Stimulated activated CD4-positive, alpha-beta T cell treated with anti-CD3 and anti-CD28 coated beads, TNF-alpha, amount 100 ng/mL, for 48 hours (primary cell): ENCODE data around the gene HERC4.
"Not testable (repeated sequence)": the region's sequence is repeated elsewhere in the genome, so short reads cannot be mapped to it uniquely, and the experiment has no call there.

Experiments used
- DNase-seq, 3 donors: peaks; one replicate each; pipeline ENCODE4 v3.0.0-alpha.2; 2020; ENCODE audit warnings: low read depth in 3 of 3

Gene HERC4

DNA sequence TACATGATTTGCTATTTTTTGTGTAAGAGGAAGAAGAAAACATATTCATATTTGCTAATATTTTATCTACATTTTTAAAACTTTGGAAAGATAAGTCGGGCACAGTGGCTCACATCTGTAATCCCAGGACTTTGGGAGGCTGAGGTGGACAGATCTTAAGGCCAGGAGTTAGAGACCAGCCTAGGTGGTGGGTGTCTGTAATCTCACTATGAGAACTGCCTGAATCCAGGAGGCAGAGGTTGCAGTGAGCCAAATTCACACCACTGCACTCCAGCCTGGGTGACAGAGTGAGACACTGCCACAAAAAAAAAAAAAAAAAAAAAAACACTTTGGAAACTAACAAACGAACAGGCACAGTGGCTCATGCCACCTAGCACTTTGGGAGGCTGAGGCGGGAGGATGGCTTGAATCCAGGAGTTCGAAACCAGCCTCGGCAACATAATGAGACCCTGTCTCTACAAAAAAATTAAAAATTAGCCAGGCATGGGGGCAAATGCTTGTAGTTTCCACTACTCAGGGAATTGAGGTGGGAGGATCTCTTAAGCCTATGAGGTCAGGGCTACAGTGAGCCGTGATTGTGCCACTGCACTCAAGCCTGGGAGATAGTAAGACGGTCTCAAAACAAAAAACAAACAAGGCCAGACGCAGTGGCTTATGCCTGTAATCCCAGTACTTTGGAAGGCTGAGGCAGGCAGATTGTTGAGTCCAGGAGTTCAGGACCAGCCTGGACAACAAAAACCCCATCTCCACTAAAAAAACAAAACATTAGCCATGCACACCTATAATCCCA, 25.6 kb downstream of the HERC4 start:
- DNase-seq, result no peak

GRCh38 chr10:68047554-68048327, 27.3 kb downstream of the HERC4 start:
- no peak for DNase-seq

- DNase-seq, result no peak
Measured at GRCh38 chr10:68047122-68047521, 28.0 kb downstream of the HERC4 start.

GRCh38 chr10:68046642-68047041, 28.4 kb downstream of the HERC4 start:
- DNase-seq, result no peak

DNA sequence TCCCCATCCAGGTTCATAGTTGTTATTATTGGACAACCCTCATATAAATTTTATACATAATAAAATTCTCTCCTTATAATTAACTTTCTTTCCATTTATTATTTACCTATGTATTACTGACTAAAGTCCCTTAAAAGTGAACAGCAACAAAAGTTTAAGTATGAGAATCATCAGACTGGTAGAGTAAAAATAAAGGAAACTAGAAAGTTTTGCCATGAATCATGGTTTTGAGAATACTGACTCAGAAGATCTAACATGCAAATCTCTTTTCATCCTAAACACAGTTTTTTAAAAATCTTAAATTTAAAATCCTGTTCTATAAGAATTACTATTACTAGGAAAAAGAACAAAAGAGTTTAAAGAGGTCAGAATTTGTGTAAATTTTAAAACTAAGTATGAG, 32.1 kb downstream of the HERC4 start:
- no peak for DNase-seq

- no peak for DNase-seq
Measured at GRCh38 chr10:68032113-68032512, 43.0 kb downstream of the HERC4 start.

DNA sequence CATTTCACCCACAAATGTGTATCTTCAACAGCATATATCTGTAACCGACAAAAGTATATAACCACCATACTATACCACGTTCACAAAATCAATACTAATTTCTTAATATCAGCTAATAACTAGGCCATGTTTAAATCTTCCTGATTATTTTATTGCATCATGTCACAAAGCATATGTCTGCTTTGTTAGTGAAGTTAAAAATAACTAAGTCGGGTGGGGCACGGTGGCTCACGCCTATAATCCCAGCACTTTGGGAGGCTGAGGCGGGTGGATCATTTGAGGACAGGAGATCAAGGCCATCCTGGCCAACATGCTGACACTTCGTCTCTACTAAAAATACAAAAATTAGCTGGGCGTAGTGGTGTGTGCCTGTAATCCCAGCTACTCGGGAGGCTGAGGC, 47.7 kb downstream of the HERC4 start:
- DNase-seq, result no peak

- DNase-seq, result no peak
Measured at GRCh38 chr10:68023292-68023691, 51.8 kb downstream of the HERC4 start.

GRCh38 chr10:68022324-68022723, 52.8 kb downstream of the HERC4 start:
- DNase-seq, result not testable (repeated sequence)

GRCh38 chr10:68016519-68016918, 58.6 kb downstream of the HERC4 start:
- DNase-seq, result not testable (repeated sequence)

- DNase-seq, result no peak
Measured at GRCh38 chr10:68010426-68010940, 64.6 kb downstream of the HERC4 start.

DNA sequence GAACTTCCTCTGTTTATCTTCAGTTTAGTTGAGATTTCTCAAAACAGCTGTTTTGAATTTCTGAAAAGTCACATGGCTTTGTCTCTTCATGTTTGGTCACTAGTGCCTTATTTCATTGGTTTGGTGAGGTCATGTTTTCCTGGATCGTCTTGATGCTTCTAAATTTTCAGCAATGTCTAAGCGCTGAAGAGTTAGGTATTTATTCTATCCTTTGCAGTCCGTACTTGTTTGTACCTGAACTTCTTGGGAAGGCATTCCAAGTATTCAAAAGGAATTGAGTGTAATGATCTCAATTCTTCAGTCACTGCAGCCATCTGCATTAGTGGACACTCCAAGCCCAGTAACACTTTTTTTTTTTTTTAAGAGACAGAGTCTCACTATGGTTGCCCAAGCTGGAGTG, 67.7 kb downstream of the HERC4 start:
- DNase-seq, result no peak

- DNase-seq, result no peak
Measured at GRCh38 chr10:68001539-68001938, 73.5 kb downstream of the HERC4 start.

- no peak for DNase-seq
Measured at GRCh38 chr10:68001000-68001399, 74.1 kb downstream of the HERC4 start.

DNA sequence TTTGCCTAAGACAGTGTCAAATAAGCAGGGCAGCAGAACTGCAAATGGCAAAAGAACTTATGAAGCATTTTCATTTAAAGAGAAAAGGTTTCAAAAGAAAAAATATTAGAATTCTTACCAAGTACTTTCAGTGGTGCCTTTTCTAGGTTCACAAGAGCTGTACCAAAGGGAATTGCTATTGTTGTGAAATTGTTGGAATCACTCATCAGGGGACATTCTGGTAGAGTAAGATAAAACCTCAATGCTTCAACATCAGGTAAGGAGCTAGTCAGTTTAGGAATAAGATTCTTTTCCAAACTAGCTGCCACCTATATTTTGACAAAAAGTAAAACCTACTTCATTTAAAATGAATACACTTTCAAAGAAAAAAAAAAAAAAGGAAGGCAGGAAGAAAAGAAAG, 85.0 kb downstream of the HERC4 start:
- DNase-seq, result no peak

GRCh38 chr10:67988606-67989005, 86.5 kb downstream of the HERC4 start:
- DNase-seq, result no peak

GRCh38 chr10:67982603-67983002, 92.5 kb downstream of the HERC4 start:
- not testable (repeated sequence) for DNase-seq

GRCh38 chr10:67978749-67979148, 96.3 kb downstream of the HERC4 start:
- DNase-seq, result no peak

DNA sequence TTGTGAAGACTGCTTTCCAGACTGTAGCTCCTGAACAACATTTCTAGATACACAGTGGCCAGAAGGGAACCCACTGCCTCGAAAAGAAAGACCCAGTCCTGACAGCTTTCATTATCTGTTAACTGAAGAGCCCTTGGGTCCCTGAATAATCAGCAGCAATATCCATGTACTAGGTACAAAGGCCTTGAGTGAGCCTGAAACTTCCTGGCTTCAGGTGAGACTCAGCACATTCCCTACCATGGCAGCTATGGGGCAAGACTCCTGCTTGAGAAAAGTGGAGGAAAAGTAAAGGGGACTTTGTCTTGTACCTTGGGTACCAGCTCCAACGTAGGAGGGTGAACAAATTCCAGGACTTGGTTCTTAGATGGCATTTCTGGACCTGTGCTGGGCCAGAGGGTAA, 97.8 kb downstream of the HERC4 start:
- no peak for DNase-seq

DNA sequence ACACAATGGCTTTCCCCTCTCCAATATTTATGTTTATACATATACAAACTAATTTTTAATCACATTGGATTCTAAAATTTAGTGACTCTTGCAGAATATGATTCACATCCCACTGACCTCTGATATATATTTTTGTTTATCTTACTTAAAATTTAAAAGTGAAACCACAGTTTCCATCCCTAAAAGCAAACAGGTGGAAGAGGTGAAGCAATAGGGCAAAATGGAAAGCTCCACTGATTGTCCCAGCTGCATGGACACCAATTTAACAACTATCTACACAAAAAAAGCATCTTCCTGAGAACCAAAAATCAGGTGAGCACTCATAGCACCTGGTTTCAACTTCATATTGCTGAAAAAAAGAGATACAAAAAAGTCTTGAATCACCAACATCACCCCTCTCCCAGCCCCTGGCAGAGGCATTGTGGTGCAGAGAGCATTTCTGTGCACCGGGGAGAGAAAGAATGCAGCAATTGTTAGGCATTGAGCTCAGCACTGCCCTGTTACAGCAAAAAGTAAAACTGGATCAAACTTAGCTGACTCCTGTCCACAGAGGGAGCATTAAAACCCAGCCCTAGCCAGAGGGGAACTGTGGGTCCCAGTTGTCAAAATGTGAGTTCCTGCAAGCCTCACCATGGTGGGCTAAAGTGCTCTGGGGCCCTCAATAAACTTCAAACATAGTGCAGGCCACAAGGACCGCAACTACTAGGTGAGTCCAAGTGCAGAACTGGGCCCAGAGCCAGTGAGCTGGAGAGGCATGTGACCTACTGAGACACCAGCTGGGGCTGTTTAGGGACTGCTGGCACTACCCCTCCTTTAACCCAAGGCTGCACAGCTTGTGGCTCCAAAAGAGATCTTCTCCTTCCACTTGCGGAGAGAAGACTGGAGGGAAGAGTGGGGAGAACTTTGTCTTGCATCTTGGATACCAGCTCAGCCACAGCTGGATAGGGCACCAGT, 98.5 kb downstream of the HERC4 start:
- DNase-seq, result no peak

DNA sequence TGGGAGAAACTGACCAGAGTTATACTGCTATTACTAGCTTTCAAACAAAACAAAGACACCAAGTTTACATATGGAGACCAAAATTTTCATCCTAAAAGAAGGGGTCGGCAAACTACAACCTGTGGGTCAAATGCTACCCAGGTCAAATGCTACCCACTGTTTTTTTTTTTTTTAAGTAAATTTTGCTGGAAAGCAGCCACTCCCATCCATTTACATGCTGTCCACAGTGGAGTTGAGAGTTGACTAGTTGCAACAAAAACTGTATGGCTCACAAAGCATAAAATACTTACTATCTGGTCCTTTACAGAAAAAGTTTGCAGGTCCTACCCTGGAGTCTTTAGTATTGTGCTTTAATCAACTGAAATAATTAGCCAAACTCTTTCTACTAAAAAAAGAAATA, 99.2 kb downstream of the HERC4 start:
- DNase-seq, result no peak

DNA sequence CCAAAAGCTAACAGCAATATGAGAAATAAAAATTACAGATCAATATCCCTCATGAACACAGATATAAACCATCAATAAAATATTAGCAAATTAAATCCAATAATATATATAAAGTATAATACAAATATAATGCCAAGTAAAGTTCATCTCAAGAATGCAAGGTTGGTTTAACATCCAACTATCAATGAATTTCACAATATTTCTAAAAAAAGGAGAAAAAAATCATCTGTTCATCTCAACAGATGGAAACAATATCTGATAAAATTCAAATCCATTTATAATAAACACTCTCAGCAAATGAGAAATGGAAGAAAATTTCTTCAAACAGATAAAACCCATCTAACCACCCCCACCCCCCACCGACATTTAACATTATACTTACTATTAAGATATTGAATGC, 103.8 kb downstream of the HERC4 start:
- DNase-seq, result no peak
